Measurements from ENCODE around the gene NR3C2.

Gene NR3C2

GRCh38 chr4:148441986-148442831 lies at the start of gene NR3C2:
NR3C2 (minus strand) TSS chr4:148442414.
- peak; percentile 73 to 86 for DNase-seq

DNA sequence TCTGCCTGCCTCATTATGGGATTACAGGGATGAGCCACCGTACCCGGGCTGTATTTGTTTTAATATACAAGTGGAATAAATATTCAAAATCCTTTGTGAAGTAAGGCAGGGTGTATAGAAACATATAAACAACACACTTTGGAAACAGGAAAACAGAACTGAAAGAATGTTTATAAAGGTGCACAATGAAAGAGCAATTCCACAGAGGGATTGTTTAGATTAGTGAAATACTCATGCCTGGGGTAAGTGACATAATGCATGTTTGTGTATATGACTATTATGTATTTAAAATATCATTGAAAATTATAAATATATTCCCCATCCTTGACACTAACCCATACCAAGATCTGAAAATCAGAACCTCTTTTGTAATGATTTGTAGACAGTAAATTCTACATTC lies 45.0 kb upstream of the NR3C2 start:
- DNase-seq, result no peak

DNA sequence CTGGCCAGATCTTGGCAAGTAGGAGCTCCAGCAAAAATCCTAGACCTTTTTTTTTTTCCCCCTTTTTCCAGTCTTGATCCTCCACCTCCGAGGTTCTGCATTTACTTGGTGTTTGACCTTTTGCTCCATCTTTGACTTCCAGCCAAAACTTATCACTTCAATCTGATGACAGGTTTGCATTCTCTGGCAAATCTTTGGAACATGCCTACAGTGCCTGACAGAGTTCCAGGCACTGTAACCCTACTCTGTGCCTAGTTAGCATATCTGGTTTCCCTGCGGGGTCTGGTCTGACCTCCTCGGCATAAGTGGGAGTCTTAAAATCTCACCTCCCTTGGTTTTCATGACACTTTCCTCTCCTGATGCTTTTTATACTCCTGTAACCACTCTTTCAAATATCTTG lies 39.4 kb upstream of the NR3C2 start:
- DNase-seq, result no peak

DNA sequence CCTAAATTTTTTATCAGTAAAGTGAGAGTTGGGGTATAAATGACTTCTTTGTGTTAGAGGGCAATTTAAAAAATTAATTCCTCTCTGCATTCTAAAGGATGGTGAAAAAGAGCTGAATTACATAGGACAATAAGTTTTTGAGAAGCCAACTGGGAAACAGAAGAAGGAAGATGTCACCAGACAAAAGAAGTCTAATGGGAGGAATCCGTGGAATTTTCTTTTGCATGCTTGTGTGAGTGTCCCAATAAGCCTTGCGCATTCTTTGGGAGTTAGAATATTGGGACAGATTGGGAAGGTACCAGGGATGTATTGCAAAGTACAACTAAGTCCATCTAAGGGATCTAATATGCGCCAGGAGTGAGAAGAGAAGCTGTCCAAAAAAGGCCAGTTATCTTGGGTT lies 35.1 kb upstream of the NR3C2 start:
- DNase-seq, result no peak

DNA sequence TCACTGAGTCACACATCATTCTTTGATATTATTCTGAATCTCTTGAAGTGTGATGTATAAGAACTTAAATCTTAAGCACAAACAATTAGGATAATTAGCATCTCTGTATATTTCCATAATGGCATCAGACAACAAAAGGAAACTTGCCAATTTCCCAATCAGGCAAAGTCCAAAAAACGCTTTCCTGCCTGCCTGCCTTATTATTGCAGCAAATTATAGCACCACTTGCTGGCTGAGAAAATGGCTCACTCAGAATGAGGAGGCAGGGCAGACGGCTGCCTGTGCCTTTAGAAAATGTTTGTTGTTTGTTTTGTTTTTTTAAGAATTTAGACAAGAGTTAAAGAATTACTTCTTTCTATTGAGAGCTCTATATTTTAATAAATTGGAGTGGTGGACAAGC lies 27.7 kb upstream of the NR3C2 start:
- no peak for DNase-seq

DNA sequence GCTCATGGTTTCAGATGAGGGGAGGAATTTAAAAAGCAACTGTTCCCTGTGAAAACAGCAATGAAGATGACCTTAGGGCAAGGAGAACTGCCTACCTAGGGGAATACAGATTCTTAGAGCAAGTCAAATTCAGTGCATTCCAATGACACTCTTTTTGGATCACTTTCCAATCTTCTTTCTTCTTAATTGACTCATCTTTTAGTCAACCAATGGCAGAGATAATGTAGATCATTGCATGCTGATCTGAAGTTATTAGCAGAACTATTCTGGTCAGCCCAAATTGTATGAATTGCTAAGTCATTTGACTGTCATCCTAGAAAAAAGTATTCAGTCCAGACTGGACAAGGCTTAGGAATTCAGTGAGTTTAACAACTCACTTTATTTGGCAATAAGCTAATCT lies 12.6 kb upstream of the NR3C2 start:
- no peak for DNase-seq

DNA sequence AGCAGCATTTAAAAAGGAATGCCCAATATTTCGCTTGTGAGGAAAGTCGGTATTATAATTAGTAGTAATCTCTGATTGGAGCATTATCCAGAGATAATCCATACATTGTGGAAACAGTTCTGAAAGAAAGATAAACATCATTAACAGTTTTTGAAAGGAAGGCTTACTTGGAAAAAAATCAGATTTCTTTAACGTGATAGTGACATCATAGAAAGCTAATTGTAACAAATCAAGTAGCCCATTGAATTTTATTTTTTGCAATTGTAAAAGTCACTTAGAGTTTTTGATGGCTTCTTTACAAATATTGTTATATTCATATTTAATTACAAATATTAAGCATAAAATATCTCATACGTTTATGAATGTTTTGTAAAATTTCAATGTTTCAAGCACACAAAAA lies 11.6 kb upstream of the NR3C2 start:
- DNase-seq, result no peak

DNA sequence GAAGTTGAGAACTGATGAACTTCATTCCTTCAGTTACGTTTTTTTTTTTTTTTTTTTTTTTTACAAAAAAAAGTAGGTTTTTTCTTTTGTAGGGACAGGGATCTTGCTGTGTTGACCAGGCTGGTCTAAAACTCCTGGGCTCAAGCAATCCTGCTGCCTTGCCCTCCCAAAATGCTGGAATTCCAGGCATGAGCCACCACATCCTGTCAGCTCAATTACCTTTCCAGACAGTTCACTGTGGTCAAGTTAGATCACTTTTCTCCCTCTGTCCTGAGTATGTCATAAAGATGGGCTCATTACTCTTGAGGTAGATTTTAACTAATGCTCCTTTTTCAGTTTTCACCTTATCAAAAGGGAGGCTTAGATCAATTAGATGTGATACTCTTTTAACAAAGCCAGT lies 10.8 kb upstream of the NR3C2 start:
- no peak for DNase-seq

- DNase-seq, result no peak
Observed at GRCh38 chr4:148449921-148450320, 7.7 kb upstream of the NR3C2 start.

DNA sequence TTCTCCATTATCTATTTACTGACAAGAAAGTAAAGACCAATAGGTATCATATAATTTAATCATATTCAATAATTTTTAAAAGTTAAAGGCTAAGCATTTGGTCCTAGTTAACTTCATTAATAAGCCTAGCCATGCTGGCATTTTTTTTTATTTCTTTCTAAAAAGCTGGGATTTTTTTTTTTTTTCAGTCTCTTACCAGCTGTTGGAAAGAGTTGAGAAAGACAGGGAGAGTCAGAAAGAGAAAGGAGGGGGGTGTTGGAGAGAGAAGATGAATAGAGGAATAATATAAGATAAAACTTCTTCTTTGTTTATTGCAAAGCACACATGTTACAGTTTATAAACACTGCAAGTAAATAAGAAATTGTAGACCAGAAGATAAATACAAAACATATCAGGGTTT lies 5.9 kb upstream of the NR3C2 start:
- DNase-seq, result no peak

GRCh38 chr4:148447681-148448080 lies 5.5 kb upstream of the NR3C2 start:
- no peak for DNase-seq

DNA sequence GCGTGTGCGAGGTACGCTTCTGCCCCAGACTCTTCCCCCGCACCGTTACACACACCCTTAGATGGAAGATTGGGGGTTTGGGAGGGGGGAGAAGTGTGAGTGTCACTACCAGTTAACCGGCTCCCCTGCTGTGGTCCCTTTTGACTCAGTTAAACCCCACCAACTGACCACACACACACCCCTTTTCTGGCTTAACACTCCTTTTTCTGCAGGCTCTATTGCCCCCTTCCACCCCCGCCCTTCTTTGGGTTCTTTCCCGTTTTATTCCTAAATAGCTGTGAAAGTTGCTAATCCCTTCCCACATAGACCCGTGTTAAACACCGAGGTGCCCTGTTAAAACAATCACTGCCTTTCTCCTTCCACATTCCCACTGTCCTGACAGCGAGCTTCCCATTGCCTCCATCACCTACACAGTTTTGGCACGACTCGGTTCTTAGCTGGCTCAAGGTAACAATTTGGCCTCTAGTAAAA lies 3.7 kb upstream of the NR3C2 start:
- no peak for DNase-seq

- DNase-seq, result no peak
Observed at GRCh38 chr4:148445071-148445859, 3.1 kb upstream of the NR3C2 start.

GRCh38 chr4:148444296-148445070 lies 2.3 kb upstream of the NR3C2 start:
- no peak for DNase-seq

GRCh38 chr4:148443512-148444295 lies 1.5 kb upstream of the NR3C2 start:
- no peak for DNase-seq

- DNase-seq, result no peak
Observed at GRCh38 chr4:148442832-148443511, 758 bp upstream of the NR3C2 start.

DNA sequence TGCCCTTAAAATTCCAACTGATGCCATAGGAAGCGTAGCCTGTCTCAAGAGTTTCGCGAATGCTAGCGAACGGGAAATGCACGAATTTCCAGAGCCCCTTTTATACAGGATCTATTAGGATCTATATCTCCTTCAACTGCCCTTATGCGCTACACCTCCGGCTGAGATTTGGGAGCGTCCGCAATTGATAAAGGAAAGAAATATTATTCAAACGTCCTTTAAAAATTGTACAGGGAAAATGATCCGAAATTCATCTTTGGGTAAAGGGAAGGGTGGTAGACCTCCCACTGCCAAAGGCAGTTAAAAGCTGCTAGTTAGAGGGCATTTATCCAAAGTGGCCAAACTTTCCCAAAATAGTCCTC lies 609 bp downstream of the NR3C2 start:
- no peak for DNase-seq

DNA sequence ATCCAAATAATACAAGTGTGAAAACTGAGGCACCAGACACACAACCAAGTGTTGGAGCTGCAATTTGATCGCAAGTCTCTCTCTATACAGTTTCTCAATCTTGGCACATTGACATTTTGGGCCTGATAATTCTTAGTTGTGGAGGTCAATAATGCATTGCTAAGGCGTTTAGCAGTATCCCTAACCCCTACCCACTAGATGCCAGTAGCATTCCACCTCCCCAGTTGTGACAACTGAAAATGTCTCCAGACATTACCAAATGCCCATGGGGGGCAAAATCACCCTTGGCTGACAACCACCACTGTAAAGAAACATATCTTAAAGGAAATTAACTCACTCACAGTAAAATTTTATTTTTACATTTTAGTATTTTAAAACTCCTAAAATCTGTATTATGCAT lies 4.2 kb downstream of the NR3C2 start:
- DNase-seq, result no peak

GRCh38 chr4:148437439-148437838 lies 4.8 kb downstream of the NR3C2 start:
- no peak for DNase-seq

DNA sequence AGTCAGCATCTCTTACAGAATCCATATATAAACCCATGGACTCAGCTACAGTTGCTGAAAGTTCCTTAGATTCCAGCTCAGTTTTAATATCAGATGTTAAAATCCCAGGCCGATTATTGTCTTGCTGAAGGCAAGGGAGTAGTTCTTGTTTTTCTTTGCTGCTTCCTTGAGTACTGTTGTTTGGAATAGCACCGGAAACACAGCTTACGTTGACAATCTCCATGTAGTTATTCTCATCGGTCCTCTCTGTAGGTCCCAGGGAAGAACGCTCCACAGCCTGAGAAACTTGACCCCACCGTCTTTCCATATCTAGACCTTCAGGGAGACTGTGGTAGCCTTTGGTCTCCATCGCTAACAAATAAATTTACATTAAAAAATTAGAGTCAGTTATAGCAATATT lies 5.7 kb downstream of the NR3C2 start:
- DNase-seq, result no peak

GRCh38 chr4:148435654-148436406 lies 6.4 kb downstream of the NR3C2 start:
- DNase-seq, result no peak

All from SHP77 (cell line).